Measurements from ENCODE around the gene MEIS2. TPM values are rescaled to one million over a fixed set of nuclear protein-coding genes. Genes with fewer than 3 reads are reported as not detected.

MEIS2 gene
- total RNA-seq, 1 donor, result 0.21 TPM

GRCh38 chr15:36907295-36907694, 193.1 kb downstream of the MEIS2 start:
- H3K9me3 ChIP-seq (ENCODE audit: low read depth, low read length), result no peaks in the 10 kb centered on the region
- no peaks in the 10 kb centered on the region for H3K27me3 ChIP-seq (ENCODE audit: insufficient read depth, low read length)
- H3K4me3 ChIP-seq (ENCODE audit: low read length), result no peak overlapping the region
- no peaks in the 10 kb centered on the region for H3K4me1 ChIP-seq (ENCODE audit: insufficient read depth, low read length)

GRCh38 chr15:36905908-36906307, 194.4 kb downstream of the MEIS2 start:
- Histone ChIP-seq H3K9me3 (ENCODE audit: low read depth, low read length) (no peaks in the 10 kb centered on the region), H3K4me3 (ENCODE audit: low read length) (no peak overlapping the region), H3K4me1 (ENCODE audit: insufficient read depth, low read length) (no peaks in the 10 kb centered on the region), H3K27me3 (ENCODE audit: insufficient read depth, low read length) (no peaks in the 10 kb centered on the region)

GRCh38 chr15:36904715-36905114, 195.6 kb downstream of the MEIS2 start:
- Histone ChIP-seq H3K4me3 (ENCODE audit: low read length) (no peak overlapping the region), H3K27me3 (ENCODE audit: insufficient read depth, low read length) (no peaks in the 10 kb centered on the region), H3K9me3 (ENCODE audit: low read depth, low read length) (no peaks in the 10 kb centered on the region), H3K4me1 (ENCODE audit: insufficient read depth, low read length) (no peaks in the 10 kb centered on the region)

GRCh38 chr15:36903922-36904556, 196.3 kb downstream of the MEIS2 start:
- Histone ChIP-seq H3K4me3 (ENCODE audit: low read length) (no peak overlapping the region), H3K4me1 (ENCODE audit: insufficient read depth, low read length) (no peaks in the 10 kb centered on the region), H3K9me3 (ENCODE audit: low read depth, low read length) (no peaks in the 10 kb centered on the region), H3K27me3 (ENCODE audit: insufficient read depth, low read length) (no peaks in the 10 kb centered on the region)

GRCh38 chr15:36903195-36903594, 197.2 kb downstream of the MEIS2 start:
- no peaks in the 10 kb centered on the region for H3K4me1 ChIP-seq (ENCODE audit: insufficient read depth, low read length)
- no peaks in the 10 kb centered on the region for H3K9me3 ChIP-seq (ENCODE audit: low read depth, low read length)
- peaks cover 4% of the 10 kb centered on the region for H3K27me3 ChIP-seq (ENCODE audit: insufficient read depth, low read length)
- H3K4me3 ChIP-seq (ENCODE audit: low read length), result no peak overlapping the region

- Histone ChIP-seq H3K9me3 (ENCODE audit: low read depth, low read length) (no peaks in the 10 kb centered on the region), H3K27me3 (ENCODE audit: insufficient read depth, low read length) (peaks cover 4% of the 10 kb centered on the region), H3K4me3 (ENCODE audit: low read length) (no peak overlapping the region), H3K4me1 (ENCODE audit: insufficient read depth, low read length) (no peaks in the 10 kb centered on the region)
Measured at GRCh38 chr15:36901012-36901411, 199.3 kb downstream of the MEIS2 start.

GRCh38 chr15:36899696-36900095, 200.7 kb downstream of the MEIS2 start:
- Histone ChIP-seq H3K4me1 (ENCODE audit: insufficient read depth, low read length) (no peaks in the 10 kb centered on the region), H3K9me3 (ENCODE audit: low read depth, low read length) (no peaks in the 10 kb centered on the region), H3K27me3 (ENCODE audit: insufficient read depth, low read length) (peaks cover 6% of the 10 kb centered on the region), H3K4me3 (ENCODE audit: low read length) (no peak overlapping the region)

- Histone ChIP-seq H3K27me3 (ENCODE audit: insufficient read depth, low read length) (peaks cover 6% of the 10 kb centered on the region), H3K4me3 (ENCODE audit: low read length) (no peak overlapping the region), H3K9me3 (ENCODE audit: low read depth, low read length) (no peaks in the 10 kb centered on the region), H3K4me1 (ENCODE audit: insufficient read depth, low read length) (no peaks in the 10 kb centered on the region)
Measured at GRCh38 chr15:36898536-36899126, 201.7 kb downstream of the MEIS2 start.

GRCh38 chr15:36897834-36898233, 202.5 kb downstream of the MEIS2 start:
- Histone ChIP-seq H3K27me3 (ENCODE audit: insufficient read depth, low read length) (peaks cover 6% of the 10 kb centered on the region), H3K4me3 (ENCODE audit: low read length) (no peak overlapping the region), H3K9me3 (ENCODE audit: low read depth, low read length) (no peaks in the 10 kb centered on the region), H3K4me1 (ENCODE audit: insufficient read depth, low read length) (no peaks in the 10 kb centered on the region)

GRCh38 chr15:36896949-36897348, 203.4 kb downstream of the MEIS2 start:
- Histone ChIP-seq H3K9me3 (ENCODE audit: low read depth, low read length) (no peaks in the 10 kb centered on the region), H3K27me3 (ENCODE audit: insufficient read depth, low read length) (peaks cover 6% of the 10 kb centered on the region), H3K4me1 (ENCODE audit: insufficient read depth, low read length) (no peaks in the 10 kb centered on the region), H3K4me3 (ENCODE audit: low read length) (no peak overlapping the region)

GRCh38 chr15:36894075-36894474, 206.3 kb downstream of the MEIS2 start:
- peaks cover 17% of the 10 kb centered on the region for H3K27me3 ChIP-seq (ENCODE audit: insufficient read depth, low read length)

GRCh38 chr15:36893276-36893675, 207.1 kb downstream of the MEIS2 start:
- no peaks in the 10 kb centered on the region for H3K9me3 ChIP-seq (ENCODE audit: low read depth, low read length)
- H3K4me1 ChIP-seq (ENCODE audit: insufficient read depth, low read length), result no peaks in the 10 kb centered on the region
- H3K27me3 ChIP-seq (ENCODE audit: insufficient read depth, low read length), result peaks cover 22% of the 10 kb centered on the region
- H3K4me3 ChIP-seq (ENCODE audit: low read length), result no peak overlapping the region

More at GRCh38 chr15:36894075-36894474, 206.3 kb downstream of the MEIS2 start:
- Histone ChIP-seq H3K4me1 (ENCODE audit: insufficient read depth, low read length) (no peaks in the 10 kb centered on the region), H3K4me3 (ENCODE audit: low read length) (no peak overlapping the region), H3K9me3 (ENCODE audit: low read depth, low read length) (no peaks in the 10 kb centered on the region)

- no peaks in the 10 kb centered on the region for H3K9me3 ChIP-seq (ENCODE audit: low read depth, low read length)
- no peak overlapping the region for H3K4me3 ChIP-seq (ENCODE audit: low read length)
- H3K4me1 ChIP-seq (ENCODE audit: insufficient read depth, low read length), result peaks cover 4% of the 10 kb centered on the region
- peaks cover 68% of the 10 kb centered on the region for H3K27me3 ChIP-seq (ENCODE audit: insufficient read depth, low read length)
Measured at GRCh38 chr15:36888011-36888992, 212.0 kb downstream of the MEIS2 start.

GRCh38 chr15:36887214-36887961, 213.0 kb downstream of the MEIS2 start:
- H3K9me3 ChIP-seq (ENCODE audit: low read depth, low read length), result no peaks in the 10 kb centered on the region
- H3K27me3 ChIP-seq (ENCODE audit: insufficient read depth, low read length), result peaks cover 77% of the 10 kb centered on the region

GRCh38 chr15:36886701-36887100, 213.6 kb downstream of the MEIS2 start:
- peaks cover 84% of the 10 kb centered on the region for H3K27me3 ChIP-seq (ENCODE audit: insufficient read depth, low read length)
- peaks cover 4% of the 10 kb centered on the region for H3K4me1 ChIP-seq (ENCODE audit: insufficient read depth, low read length)
- no peaks in the 10 kb centered on the region for H3K9me3 ChIP-seq (ENCODE audit: low read depth, low read length)
- no peak overlapping the region for H3K4me3 ChIP-seq (ENCODE audit: low read length)

More at GRCh38 chr15:36887214-36887961, 213.0 kb downstream of the MEIS2 start:
- H3K4me3 ChIP-seq (ENCODE audit: low read length), result no peak overlapping the region
- peaks cover 4% of the 10 kb centered on the region for H3K4me1 ChIP-seq (ENCODE audit: insufficient read depth, low read length)
